K562 (cell line): ENCODE results near the gene WDR27. TPM values are rescaled to one million over a fixed set of nuclear protein-coding genes. Genes with fewer than 3 reads are reported as not detected.

ENCODE experiments used
- BRD4 ChIP-seq: fragments of 200-600 bp; sonication (generic); IDR thresholded peaks from 2 replicates; pipeline ENCODE4 v1.6.1; 2017; ENCODE audit warnings: inconsistent platforms
- C11orf30 ChIP-seq: fragments of 450-650 bp; IDR thresholded peaks from 2 replicates; pipeline ENCODE4 v1.6.1; 2016; ENCODE audit warnings: low read depth, mild to moderate bottlenecking
- CCNT2 ChIP-seq: IDR thresholded peaks from 2 replicates; pipeline ENCODE4 v1.6.1; 2011; ENCODE audit warnings: borderline replicate concordance, low read depth, mild to moderate bottlenecking, moderate library complexity, mixed read lengths, low read length; ENCODE audit not compliant: insufficient read length; ENCODE audit errors: extremely low read depth
- E2F3 ChIP-seq: fragments of 250-450 bp; sonication (Bioruptor Pico); IDR thresholded peaks from 2 replicates; pipeline ENCODE4 v1.4.0; 2020; ENCODE audit warnings: mild to moderate bottlenecking
- EGR1 ChIP-seq: fragments of 450-650 bp; conservative IDR thresholded peaks from 2 replicates; pipeline ENCODE4 v1.6.1; 2017; ENCODE audit warnings: mild to moderate bottlenecking
- GABPA ChIP-seq: fragments of 200-800 bp; sonication (Bioruptor generic); conservative IDR thresholded peaks from 2 replicates; pipeline ENCODE4 v1.6.1; 2016; ENCODE audit warnings: low read depth, missing genetic modification characterization, missing compliant biosample characterization
- LARP7 ChIP-seq: fragments of 450-650 bp; IDR thresholded peaks from 2 replicates; pipeline ENCODE4 v1.6.1; 2016
- MAFF ChIP-seq: IDR thresholded peaks from 2 replicates; pipeline ENCODE4 v1.6.1; 2012; ENCODE audit warnings: low read length, improper control_type of control experiment
- MAFK ChIP-seq: IDR thresholded peaks from 2 replicates; pipeline ENCODE4 v1.6.1; 2011; ENCODE audit warnings: low read length, improper control_type of control experiment
- MBD1 ChIP-seq: fragments of 250-450 bp; sonication (Bioruptor Pico); IDR thresholded peaks from 2 replicates; pipeline ENCODE4 v1.8.0; 2022; ENCODE audit warnings: inconsistent platforms
- NONO ChIP-seq, 2 experiments: fragments of 200-400 bp in 1 of 2; fragments of 450-650 bp in 1 of 2; formaldehyde crosslinking in 1 of 2; IDR thresholded peaks; 2 replicates each; pipeline ENCODE4 v1.6.1; 2017; ENCODE audit warnings: low read depth in 2 of 2, mild to moderate bottlenecking in 2 of 2, moderate library complexity in 2 of 2, low read length in 1 of 2
- NR2C1 ChIP-seq, 2 experiments: fragments of 450-650 bp; IDR thresholded peaks; 2 replicates each; pipeline ENCODE4 v1.6.1; 2017; ENCODE audit warnings: mild to moderate bottlenecking in 2 of 2, antibody characterized with exemption in 1 of 2, inconsistent platforms in 1 of 2, missing compliant biosample characterization in 1 of 2, missing genetic modification characterization in 1 of 2
- NRF1 ChIP-seq, 2 experiments: fragments of 450-650 bp; IDR thresholded peaks in 1 of 2; conservative IDR thresholded peaks in 1 of 2; 2 replicates each; pipeline ENCODE4 v1.6.1; 2014; ENCODE audit warnings: mild to moderate bottlenecking in 2 of 2
- POLR2H ChIP-seq: IDR thresholded peaks from 2 replicates; pipeline ENCODE4 v1.6.1; 2016; ENCODE audit warnings: missing genetic modification characterization, low read depth, mild to moderate bottlenecking, control low read depth, missing compliant biosample characterization, moderate library complexity
- PTBP1 ChIP-seq: fragments of 200-400 bp; formaldehyde crosslinking; IDR thresholded peaks from 2 replicates; pipeline ENCODE4 v1.6.1; 2017; ENCODE audit warnings: low read depth, low read length
- RBM39 ChIP-seq: fragments of 200-400 bp; formaldehyde crosslinking; optimal IDR thresholded peaks from 2 replicates; pipeline ENCODE3; 2018; ENCODE audit warnings: low read depth, low read length
- SREBF2 ChIP-seq: sonication (generic); formaldehyde crosslinking; IDR thresholded peaks from 2 replicates; pipeline ENCODE4 v1.4.0; 2020; ENCODE audit warnings: mild to moderate bottlenecking, missing genetic modification reagents
- TAF15 ChIP-seq: fragments of 200-400 bp; formaldehyde crosslinking; IDR thresholded peaks from 2 replicates; pipeline ENCODE4 v1.6.1; 2017; ENCODE audit warnings: mild to moderate bottlenecking, low read depth, low read length, moderate library complexity
- TAF7 ChIP-seq: fragments of 450-650 bp; IDR thresholded peaks from 2 replicates; pipeline ENCODE4 v1.6.1; 2016; ENCODE audit warnings: missing genetic modification characterization, missing compliant biosample characterization
- TAF9B ChIP-seq: fragments of 450-650 bp; IDR thresholded peaks from 2 replicates; pipeline ENCODE4 v1.6.1; 2018; ENCODE audit warnings: mild to moderate bottlenecking; ENCODE audit not compliant: partially characterized antibody
- TOE1 ChIP-seq, 2 experiments: fragments of 450-650 bp in 1 of 2; sonication (generic) in 1 of 2; formaldehyde crosslinking in 1 of 2; IDR thresholded peaks; 2 replicates each; pipeline versions ENCODE4 v1.7.1 to v1.8.0; 2016 to 2022; ENCODE audit warnings: borderline replicate concordance in 2 of 2, mild to moderate bottlenecking in 2 of 2, antibody characterized with exemption in 1 of 2, inconsistent platforms in 1 of 2, low read depth in 1 of 2, missing genetic modification reagents in 1 of 2, moderate library complexity in 1 of 2
- USF2 ChIP-seq: sonication (generic); formaldehyde crosslinking; IDR thresholded peaks from 2 replicates; pipeline ENCODE4 v1.5.0; 2020; ENCODE audit warnings: missing genetic modification reagents
- ZC3H11A ChIP-seq: IDR thresholded peaks from 2 replicates; pipeline ENCODE4 v1.6.1; 2012; ENCODE audit warnings: low read depth, low read length, improper control_type of control experiment
- ZNF239 ChIP-seq: fragments of 250-450 bp; sonication (Bioruptor Pico); IDR thresholded peaks from 2 replicates; pipeline ENCODE4 v1.4.0; 2020; ENCODE audit warnings: mild to moderate bottlenecking
- ZNF253 ChIP-seq: fragments of 250-450 bp; sonication (Bioruptor Pico); conservative IDR thresholded peaks from 2 replicates; pipeline ENCODE4 v1.6.1; 2021; ENCODE audit warnings: mild to moderate bottlenecking
- ZNF778 ChIP-seq: fragments of 450-650 bp; formaldehyde crosslinking; IDR thresholded peaks from 2 replicates; pipeline ENCODE4 v1.4.0; 2020; ENCODE audit warnings: mild to moderate bottlenecking, moderate library complexity
- polyA plus RNA-seq, 8 experiments: library from polyadenylated mRNA; depleted of rRNA in 4 of 8; stranded (reverse) in 5 of 8; unstranded in 3 of 8; fragments of >200 nt; fragmentation: Nextera tagmentation in 2 of 8; fragmentation: Illumina TruSeq in 1 of 8; extraction: Ambion mirVana in 2 of 8; extraction: Trizol in 1 of 8; gene quantifications; 2 replicates each; pipeline versions ENCODE4 v1.2.1 to v1.2.3, GENCODE V29; 2011 to 2014; ENCODE audit warnings: inconsistent platforms in 1 of 8, missing spikeins in 1 of 8
- total RNA-seq, 7 experiments: library from RNA; depleted of rRNA in 6 of 7; stranded (reverse); fragments of >200 nt in 6 of 7; fragmentation: Illumina TruSeq in 2 of 7; extraction: Trizol in 2 of 7; gene quantifications; 2 replicates each; pipeline versions ENCODE4 v1.2.1 to v1.2.3, GENCODE V29; 2011 to 2021; ENCODE audit warnings: low replicate concordance in 1 of 7

Gene WDR27
- total and polyA plus RNA-seq, 9 of the 15 experiments (the other 6 are each of a cell fraction or from before 2014, with no cell fraction given): 4.3 to 77.2 (median 22.7) TPM

DNA sequence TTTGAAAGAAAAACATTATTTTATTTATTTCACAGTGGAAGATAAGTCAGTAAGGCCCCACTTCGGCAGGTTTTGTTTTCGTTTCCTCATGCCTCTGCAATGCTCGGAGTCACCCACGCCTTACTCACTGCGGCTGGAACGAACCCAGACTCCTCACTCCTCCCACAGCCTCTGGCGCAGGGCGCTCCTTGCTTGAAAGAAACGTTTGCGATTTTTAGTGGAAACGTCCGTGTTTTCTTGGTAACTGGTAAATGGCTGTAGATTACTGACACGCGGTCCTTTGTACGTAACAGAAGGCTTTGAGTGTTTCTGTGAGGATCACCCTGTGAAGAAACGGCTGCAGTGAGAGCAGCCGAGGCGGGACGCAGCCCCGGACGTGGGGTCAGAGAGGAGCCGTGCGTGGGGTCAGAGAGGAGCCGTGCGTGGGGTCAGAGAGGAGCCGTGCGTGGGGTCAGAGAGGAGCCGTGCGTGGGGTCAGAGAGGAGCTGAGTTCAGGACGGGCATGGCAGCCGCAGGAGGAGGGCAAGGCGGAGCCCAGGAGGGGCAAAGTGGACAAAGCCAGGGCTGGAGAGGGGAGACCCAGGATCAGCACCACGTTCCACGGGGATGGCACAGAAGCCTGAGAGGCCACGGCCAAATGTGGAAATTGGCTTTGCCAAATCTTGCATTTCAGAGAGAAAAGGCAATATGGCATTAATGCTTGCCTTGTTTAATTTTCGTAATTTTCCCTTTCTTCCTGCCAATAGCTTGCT lies 249.5 kb downstream of the WDR27 start (continued):
- TF ChIP-seq E2F3 (CRISPR knock-in tag): no peak
- no peak for TF ChIP-seq ZC3H11A
- TF ChIP-seq MBD1: no peak
- no peak for TF ChIP-seq NONO (IDR thresholded peaks at IDR 0.05; ENCODE audit: low read depth in 2 of 2, low read length in 1 of 2)
- peak; percentile 55; the same call in 1 of the 2 replicates for TF ChIP-seq TAF7 (tag)
- peak; percentile 40; the same call in 1 of the 2 replicates for TF ChIP-seq BRD4
- TF ChIP-seq LARP7: no peak
- no peak for TF ChIP-seq CCNT2
- peak; percentile 48 for TF ChIP-seq TAF9B
- TF ChIP-seq MAFK: peak; percentile 52
- peak; percentile 69 for TF ChIP-seq C11orf30
- TF ChIP-seq EGR1: peak; percentile 90
- TF ChIP-seq TAF15: no peak
- TF ChIP-seq MAFF: peak; percentile 69
- peak; percentile 81 for TF ChIP-seq POLR2H (tag)
- TF ChIP-seq SREBF2 (CRISPR knock-in tag): no peak
- TF ChIP-seq USF2: no peak
- peak; percentile 99 for TF ChIP-seq NR2C1 (IDR thresholded peaks at IDR 0.05)
- TF ChIP-seq NR2C1 (tag; IDR thresholded peaks at IDR 0.05): peak; percentile 99
- no peak for TF ChIP-seq ZNF253 (CRISPR knock-in tag)
- TF ChIP-seq ZNF778: no peak
- TF ChIP-seq GABPA (tag): peak; percentile 38; the same call in 1 of the 2 replicates
- no peak for TF ChIP-seq PTBP1
- no peak for TF ChIP-seq TOE1 (IDR thresholded peaks at IDR 0.05; ENCODE audit: borderline replicate concordance)
- TF ChIP-seq TOE1 (CRISPR knock-in tag; IDR thresholded peaks at IDR 0.05; ENCODE audit: borderline replicate concordance, low read depth): no peak
- no peak for TF ChIP-seq ZNF239 (CRISPR knock-in tag)
- TF ChIP-seq NRF1 (conservative IDR thresholded peaks at IDR 0.05 in 1 of 2, IDR thresholded peaks at IDR 0.05 in 1 of 2): peak; percentile 74 to 76
- no peak for TF ChIP-seq RBM39
